Measurements from ENCODE around the gene PPP1R10.
A peak's percentile ranks its signal among the peaks of the same experiment; 100 is the strongest.

PPP1R10 gene

DNA sequence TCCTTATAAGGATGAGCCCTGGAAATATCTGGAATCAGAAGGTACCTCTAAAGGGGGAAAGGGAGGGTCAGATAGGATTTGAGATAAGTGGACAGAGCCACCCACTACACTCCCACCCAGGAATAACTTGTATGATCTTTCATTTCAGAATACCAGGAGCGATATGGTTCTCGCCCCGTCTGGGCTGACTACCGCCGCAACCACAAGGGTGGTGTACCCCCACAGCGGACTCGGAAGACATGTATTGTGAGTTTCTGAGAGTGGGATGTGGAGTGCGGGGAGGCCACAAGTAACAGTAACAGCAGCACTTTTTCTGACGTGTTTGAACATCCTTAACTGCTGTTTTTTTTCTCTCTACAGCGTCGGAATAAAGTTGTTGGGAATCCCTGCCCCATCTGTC is 2.5 kb upstream of the PPP1R10 start:
- DNase-seq (ENCODE audit: low read depth): no peak

- no peak for DNase-seq (ENCODE audit: low read depth)
Observed at GRCh38 chr6:30618270-30618797, 1.3 kb upstream of the PPP1R10 start.

- DNase-seq (ENCODE audit: low read depth): peak; percentile 98
Observed at GRCh38 chr6:30617565-30618269, 674 bp upstream of the PPP1R10 start, which contains the start of gene MRPS18B. TSS of gene MRPS18B (plus strand) at chr6:30617840. CDS start at chr6:30617866, 26 bp downstream.

DNA sequence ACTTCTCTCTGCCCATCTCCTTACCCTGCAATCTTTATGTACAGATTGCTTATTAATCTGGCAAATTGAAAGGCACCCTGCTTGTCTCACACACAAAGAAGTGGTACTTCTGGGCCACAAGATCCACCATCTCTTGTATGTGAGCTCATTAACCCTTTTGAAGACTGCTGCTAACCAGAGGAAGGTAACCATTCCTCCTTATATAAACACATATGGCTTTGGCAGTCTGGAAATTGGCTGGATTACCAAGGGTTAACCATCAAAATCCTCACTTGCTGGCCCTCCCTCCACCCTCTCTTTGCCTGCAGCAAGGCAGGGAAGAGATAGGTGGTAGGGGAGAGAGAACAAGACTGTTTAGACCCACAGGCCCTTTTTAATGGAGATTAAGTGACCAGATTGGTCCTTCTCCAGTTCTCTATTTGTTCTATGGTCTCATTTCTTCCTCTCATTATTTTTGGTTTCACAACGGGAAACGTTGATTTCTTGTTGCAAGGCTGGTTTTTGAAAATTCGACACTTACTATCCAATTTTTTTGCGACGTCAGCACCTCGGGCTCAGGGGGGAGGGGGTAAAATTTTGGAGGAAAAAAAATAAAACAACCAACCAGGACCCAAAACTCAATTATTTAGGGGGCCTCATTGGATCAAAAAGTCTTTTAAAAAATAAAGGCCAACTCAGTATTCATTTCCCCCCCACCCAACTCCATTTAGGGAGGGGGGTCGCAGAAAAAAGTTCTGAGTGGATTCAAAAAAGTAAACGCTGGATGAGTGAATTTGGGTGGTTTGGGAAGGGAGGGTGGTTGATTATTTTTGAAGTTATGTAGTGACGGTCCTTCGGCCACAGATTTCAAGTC is 859 bp downstream of the PPP1R10 start:
- DNase-seq (ENCODE audit: low read depth): peak; percentile 30

DNA sequence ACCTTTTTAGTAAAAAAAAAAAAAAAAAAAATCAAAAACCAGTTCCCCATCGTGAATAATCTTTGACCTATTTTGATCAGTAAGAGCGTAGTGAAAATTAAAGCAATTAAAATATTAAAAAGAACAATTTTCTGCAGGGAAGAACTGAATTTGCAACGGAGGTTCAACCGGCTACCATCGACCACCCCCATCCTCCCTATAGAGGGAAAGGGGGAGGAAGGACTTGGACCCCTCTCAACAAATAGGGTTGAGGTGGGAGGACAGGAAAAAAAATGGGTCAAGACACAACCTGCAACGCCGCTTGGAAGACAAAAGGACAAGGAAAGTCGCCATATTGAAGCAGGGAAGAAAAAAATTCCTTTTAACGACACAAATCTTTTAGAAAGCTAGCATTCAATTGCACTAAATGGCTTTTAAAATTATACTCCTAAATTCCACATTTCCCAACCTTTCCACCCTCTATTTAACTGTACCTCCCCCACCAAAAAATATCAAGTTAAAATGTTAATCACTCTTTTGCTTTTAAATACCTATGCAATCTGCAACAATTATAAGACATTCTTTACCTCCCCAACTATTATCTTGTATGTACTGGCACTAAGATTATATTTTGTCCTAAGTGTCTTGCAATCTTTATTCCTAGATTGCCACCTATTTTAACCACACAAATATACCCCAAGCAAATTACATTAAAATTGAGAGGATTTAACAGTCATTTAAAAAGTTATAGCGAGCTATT is 1.7 kb downstream of the PPP1R10 start:
- peak; percentile 89 for DNase-seq (ENCODE audit: low read depth)

DNA sequence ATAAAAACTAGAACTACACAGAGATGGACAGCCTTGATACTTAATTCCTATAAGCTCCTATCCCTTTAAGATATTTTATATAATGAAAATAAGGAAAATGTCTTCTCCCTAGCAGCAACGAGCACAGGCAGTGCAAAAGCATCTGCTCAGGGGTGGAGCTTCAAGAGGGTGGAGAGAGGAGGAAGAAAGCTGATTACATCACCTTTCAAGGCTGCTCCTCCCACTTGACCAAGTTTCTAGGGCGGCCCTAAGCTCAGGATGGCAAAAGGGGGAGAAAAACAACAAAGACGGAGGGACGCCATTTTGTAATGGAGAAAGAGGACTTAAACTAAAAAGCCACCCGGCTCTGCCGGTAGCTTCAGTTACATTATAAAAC is 2.2 kb downstream of the PPP1R10 start:
- DNase-seq (ENCODE audit: low read depth): peak; percentile 98

GRCh38 chr6:30614044-30614842 is 2.8 kb downstream of the PPP1R10 start:
- DNase-seq (ENCODE audit: low read depth): peak; percentile 29

- peak; percentile 71 for DNase-seq (ENCODE audit: low read depth)
Observed at GRCh38 chr6:30613251-30614043, 3.6 kb downstream of the PPP1R10 start.

GRCh38 chr6:30612687-30613248 is 4.3 kb downstream of the PPP1R10 start:
- DNase-seq (ENCODE audit: low read depth): peak; percentile 80

- peak; percentile 36 for DNase-seq (ENCODE audit: low read depth)
Observed at GRCh38 chr6:30612213-30612612, 4.8 kb downstream of the PPP1R10 start.

- DNase-seq (ENCODE audit: low read depth): no peak
Observed at GRCh38 chr6:30611856-30612194, 5.2 kb downstream of the PPP1R10 start.

- DNase-seq (ENCODE audit: low read depth): peak; percentile 81
Observed at GRCh38 chr6:30611150-30611855, 5.7 kb downstream of the PPP1R10 start.

DNA sequence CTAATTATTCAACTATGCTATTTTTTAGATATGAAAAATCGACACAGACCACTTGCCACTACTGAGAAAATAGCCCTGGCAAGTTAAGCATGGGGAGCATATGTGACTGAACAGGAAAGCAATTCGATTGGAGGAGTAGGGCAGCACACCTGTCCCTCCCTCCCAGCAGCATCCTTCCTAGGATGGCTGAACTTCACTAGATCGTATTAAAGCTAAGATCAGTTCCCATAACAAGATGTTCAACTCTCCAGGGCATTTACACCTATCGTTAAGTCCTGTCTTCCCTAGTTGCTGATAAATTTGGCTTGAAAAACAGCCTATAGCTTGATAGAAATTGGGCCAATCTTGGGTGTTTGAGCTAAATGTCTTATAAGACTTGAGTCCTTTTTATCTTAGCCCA is 7.0 kb downstream of the PPP1R10 start:
- no peak for DNase-seq (ENCODE audit: low read depth)

DNA sequence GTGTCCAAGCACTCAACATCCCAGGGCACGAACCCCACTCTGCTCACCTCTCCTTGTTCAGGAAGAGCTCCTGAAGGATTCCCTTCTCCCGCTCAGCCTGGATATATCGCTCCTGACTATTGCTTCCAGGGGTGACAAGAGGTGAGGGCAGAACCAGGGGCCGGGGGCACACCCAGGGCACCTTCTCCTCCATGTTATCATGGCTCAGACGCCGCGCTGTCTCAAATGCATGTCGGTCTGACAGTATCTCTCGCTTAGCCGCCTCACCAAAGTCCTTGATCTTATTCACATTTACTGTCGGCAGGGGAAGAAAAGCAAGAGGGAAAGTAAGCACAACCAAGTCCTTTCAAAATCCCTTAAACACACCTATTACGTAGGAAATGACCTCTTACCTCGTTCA is 13.1 kb downstream of the PPP1R10 start:
- no peak for DNase-seq (ENCODE audit: low read depth)

- DNase-seq (ENCODE audit: low read depth): no peak
Observed at GRCh38 chr6:30601815-30602641, 15.0 kb downstream of the PPP1R10 start.

- DNase-seq (ENCODE audit: low read depth): no peak
Observed at GRCh38 chr6:30601436-30601814, 15.6 kb downstream of the PPP1R10 start.

DNA sequence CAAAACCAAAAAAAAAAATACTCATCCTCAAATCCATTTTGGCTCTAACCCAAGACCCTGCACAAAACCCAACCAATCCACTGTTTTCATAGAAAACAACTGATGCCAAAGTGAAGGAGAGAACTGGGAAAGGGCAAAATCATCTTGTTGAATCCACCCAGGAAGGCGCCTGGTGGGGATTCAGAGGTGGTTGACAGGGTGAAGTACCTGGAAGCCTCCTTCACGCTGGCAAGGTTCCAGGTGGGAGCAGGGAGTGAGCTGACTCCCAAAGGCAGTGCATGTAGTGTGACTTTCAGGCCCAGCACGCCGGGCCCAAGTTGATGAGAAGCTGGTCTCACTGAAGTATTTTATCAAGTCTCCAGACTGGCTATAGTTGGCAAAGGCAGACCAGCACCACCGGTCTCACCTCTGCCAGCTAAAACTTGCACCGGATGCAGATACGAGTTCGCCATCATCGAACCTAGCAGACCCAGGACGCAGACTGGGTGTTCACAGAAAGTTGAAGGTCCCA is 16.5 kb downstream of the PPP1R10 start:
- no peak for DNase-seq (ENCODE audit: low read depth)

DNA sequence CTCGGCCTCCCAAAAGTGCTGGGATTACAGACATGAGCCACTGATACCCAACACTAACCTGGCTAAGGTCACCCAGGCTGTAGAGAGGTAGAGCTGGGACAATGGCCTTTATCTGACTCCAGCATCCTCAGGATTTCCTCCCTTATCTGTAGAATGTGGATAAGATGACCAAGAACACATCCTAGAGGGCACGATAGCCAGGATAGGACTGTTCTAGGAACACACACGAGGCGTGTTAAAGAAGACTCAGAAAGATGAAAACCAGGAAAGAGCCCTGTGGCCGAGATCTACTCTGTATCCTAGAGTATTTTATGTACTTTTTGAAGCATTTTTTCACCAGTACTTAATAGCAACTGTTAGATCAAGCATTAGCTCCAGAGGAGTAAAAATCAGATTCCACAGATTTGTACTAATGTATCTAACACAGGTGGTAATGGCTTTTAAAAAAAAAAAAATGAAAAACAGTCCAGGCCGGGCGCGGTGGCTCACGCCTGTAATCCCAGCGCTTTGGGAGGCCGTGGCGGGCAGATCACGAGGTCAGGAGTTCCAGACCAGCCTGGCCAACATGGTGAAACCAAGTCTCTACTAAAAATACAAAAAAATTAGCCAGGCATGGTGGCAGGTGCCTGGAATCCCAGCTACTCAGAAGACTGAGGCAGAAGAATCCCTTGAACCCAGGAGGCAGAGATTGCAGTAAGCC is 17.3 kb downstream of the PPP1R10 start:
- no peak for DNase-seq (ENCODE audit: low read depth)
